GM21360 (cell line): ENCODE data around the gene SLC7A11.

Experiments used
- ATAC-seq: cut with Tn5 transposase; IDR thresholded peaks from one replicate; pipeline ENCODE4 v1.9.1; 2021; ENCODE audit warnings: mild to moderate bottlenecking, moderate library complexity; ENCODE audit not compliant: unreplicated experiment

SLC7A11 gene

DNA sequence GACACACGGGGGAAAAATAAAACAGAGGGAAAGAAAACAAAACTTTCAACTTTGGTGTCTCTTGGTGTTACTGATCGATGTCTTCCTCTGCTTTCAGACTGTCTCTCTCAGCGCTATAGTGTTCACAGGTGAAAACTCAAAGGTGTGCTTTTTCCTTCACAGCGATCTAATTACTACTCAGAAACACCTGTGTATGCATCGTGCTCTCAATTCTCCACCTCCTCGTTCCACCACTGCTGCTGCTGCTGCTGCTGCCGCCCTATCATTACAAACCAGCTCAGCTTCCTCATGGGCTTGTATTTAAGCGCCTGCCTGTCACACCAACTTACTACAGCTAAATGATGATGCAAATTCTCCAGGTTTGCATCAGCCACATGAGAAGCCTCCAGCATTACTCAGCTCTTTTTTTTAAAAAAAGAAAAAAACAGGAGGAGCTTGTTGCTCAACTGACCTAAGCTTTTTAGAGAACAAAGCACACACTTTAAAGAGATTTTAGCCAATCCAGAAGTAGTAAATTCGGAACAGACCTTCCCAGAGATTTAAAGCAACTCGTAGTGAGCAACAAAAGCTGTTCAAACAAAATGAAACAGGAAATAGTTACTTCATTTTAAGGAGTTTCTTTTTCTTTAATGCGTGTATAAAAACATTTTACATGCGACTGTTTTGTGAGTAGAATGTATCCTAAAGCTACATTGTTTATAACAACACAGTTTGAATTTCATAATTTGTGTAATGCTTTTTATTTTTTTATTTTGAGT lies at the start of gene SLC7A11:
SLC7A11 (minus strand) TSS at position 274 of the 758 bp plus-strand sequence. CDS start 280 bp downstream, outside the sequence.
- peak; percentile 98 for ATAC-seq

GRCh38 chr4:138291431-138291830 lies 49.3 kb upstream of the SLC7A11 start:
- no peak for ATAC-seq

GRCh38 chr4:138290805-138291204 lies 48.7 kb upstream of the SLC7A11 start:
- no peak for ATAC-seq

GRCh38 chr4:138279286-138279685 lies 37.1 kb upstream of the SLC7A11 start:
- ATAC-seq, result no peak

GRCh38 chr4:138277133-138277532 lies 35.0 kb upstream of the SLC7A11 start:
- ATAC-seq, result no peak

- no peak for ATAC-seq
Observed at GRCh38 chr4:138275963-138276621, 33.9 kb upstream of the SLC7A11 start.

DNA sequence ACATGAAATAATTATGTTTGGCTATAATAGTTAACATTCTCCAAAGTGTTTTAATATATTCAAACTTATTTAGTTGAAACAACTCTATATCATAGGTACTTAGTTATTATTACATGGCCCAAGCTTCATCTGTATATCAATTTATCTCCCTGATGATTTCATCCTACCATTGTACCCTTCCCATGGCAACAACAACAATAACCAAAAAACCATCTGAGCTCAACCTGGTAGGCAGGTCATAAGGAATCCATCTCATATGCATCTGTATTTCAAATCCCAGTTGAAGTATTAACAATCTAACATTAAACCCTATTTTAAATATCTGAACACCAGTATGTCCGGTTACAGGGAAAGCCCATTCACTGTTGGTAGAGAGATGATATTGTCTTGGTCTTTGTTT lies 33.1 kb upstream of the SLC7A11 start:
- no peak for ATAC-seq

DNA sequence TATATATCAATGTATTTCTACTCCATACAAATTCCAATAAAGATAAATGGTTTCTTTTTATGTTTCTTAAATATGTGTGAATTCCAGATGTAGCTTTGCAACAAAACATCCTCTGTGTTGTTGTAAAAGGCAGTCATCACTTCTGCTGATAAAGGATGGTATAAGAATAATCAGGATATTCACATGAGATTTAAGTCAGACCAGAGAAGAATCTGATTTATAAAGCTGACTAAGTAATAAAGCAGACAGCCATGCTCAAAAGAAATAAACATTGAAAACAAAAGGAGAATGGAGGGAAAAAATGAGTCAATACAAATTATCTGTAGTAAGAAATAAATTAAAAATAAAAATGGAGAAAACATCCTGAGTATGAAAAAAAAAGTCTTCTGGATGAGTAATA lies 27.0 kb upstream of the SLC7A11 start:
- ATAC-seq, result no peak

DNA sequence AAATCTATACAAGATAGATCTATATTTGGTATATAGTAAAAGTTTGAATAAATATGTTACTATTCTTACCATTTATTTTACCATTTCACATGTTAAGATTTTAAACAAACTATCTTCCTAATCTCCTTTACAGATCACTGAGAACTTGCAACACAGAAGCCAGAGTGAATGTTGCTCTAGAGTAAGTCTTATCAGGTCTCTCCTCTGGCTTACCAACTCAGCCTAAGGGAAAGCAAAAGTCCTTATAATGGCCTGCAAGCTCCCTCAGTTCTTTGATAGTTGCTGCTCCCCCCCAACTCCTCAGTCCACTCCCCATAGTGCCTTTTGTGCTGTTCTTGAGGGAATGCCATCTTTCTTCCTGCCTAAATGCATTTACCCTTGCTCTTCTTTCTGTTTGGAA lies 25.7 kb upstream of the SLC7A11 start:
- no peak for ATAC-seq

- no peak for ATAC-seq
Observed at GRCh38 chr4:138266948-138267347, 24.8 kb upstream of the SLC7A11 start.

GRCh38 chr4:138263247-138263816 lies 21.2 kb upstream of the SLC7A11 start:
- ATAC-seq, result no peak

DNA sequence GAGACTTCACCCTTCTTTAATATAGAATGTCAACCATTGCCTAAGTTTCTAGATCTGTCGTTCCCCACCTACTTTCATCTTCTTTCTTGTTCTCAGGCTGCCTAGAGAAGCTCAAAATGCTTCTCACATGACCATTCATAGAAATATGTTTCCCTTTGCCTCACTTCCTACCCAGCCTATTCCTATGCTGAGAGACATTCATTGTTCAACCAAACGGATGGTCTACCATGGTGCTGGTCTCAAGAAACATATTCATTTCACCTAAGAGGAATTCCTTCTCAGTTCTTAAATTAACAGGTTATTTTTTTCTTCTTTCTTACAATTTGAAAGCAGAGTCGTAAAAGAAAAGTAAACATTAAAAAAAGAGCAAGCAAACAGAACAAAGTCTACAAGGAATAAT lies 20.3 kb upstream of the SLC7A11 start:
- ATAC-seq, result no peak

DNA sequence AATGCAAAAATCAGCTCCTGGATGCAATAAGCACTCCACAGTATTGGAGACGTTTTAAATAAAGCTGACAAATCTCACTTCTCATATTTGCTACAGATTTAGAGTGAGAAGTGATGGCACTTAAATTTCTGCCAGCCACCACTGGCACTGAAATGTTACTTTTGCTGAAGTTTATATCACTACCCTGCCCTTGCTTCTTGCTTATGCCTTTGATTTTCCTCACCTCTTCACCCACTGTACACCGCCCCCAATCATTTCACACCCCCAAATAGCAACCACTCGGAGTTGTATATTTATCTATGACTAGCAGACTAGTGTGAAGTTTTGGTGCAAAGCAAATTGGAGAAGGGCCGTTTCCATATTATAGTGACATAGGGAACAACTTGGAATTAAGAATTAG lies 19.9 kb upstream of the SLC7A11 start:
- no peak for ATAC-seq

GRCh38 chr4:138259824-138260223 lies 17.7 kb upstream of the SLC7A11 start:
- ATAC-seq, result no peak

DNA sequence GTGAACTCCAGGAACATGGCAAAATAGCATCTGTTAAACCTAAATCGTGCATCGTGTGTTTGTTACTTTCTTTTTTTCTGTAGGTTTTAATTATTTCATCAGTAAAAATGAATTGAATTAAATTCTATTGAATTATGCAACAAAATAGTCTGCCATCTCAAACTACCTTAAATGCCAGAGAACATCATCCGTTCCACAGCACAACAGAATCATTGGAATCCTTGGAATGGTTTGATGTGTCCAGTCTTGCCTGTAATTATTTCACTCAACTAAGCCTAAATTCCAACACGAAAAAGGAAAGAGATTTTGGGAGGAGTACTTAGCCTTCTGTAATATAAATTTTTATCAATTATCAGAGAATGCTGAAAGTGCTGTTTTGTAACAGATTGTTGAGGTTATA lies 17.1 kb upstream of the SLC7A11 start:
- no peak for ATAC-seq

GRCh38 chr4:138256608-138257007 lies 14.5 kb upstream of the SLC7A11 start:
- no peak for ATAC-seq

DNA sequence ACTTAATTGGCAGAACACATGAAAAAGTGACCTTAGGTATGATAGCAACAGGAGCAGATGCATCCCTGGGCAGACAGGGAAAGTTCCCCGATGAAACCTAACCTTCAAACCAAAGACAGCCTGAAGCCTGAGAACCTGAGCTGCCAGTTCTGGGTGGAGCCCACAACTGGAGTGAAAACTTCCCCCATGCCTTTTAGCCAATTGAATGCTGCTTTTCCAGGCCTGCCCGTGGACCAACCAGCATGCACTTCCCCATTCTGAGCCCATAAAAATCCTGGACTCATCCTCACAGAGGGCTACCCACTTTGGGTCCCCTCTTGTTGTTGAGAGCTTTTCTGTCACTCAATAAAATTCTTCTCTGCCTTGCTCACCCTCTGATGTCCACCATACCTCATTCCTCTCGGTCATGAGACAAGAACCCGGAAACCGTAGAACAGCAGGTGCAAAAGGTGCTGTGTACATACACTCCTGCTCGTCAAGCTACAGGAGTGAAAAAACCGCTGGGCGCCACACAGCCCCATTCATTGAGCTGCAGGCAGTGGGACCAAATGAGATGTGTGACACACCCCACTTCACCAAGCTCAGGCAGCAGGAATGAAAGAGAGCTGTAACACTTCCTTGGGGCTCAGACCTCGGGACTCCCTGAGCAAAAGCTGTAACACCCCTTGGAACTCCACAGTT lies 13.9 kb upstream of the SLC7A11 start:
- no peak for ATAC-seq

- no peak for ATAC-seq
Observed at GRCh38 chr4:138252551-138252950, 10.4 kb upstream of the SLC7A11 start.

DNA sequence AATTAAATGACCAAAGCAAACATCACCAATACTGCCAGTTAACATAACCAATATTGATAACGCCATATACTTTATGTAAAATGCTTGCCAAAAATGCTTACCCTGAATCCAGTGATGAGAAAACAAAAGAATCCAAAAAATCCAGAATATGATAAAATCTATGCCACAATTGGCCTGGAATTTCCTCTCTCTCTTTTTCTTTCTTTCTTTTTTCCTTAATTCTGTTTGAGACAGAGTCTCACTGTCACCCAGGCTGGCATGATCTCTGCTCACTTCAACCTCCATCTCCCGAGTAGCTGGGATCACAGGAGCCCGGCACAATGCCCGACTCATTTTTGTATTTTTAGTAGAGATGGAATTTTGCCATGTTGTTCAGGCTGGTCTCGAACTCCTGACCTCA lies 9.8 kb upstream of the SLC7A11 start:
- ATAC-seq, result no peak

- no peak for ATAC-seq
Observed at GRCh38 chr4:138249132-138249531, 7.0 kb upstream of the SLC7A11 start.

- ATAC-seq, result no peak
Observed at GRCh38 chr4:138248058-138248457, 5.9 kb upstream of the SLC7A11 start.

DNA sequence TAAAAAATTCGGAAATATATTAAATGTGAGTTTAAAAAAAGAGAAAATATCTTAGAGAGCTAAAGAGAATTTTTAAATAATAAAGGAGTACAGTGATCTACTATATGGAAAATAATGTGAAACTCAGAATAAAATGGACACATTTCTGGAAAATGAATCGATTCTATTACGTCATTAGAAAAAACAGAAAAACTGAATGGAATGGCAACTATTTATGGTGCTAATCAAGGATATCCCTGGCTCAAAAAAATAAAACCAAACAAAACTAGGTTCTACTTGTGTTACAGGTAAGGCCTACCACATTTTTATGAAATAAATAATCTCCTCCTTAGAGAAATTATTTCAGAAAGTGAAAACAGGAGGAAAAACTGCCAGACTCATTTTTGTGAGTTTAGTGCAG lies 5.5 kb upstream of the SLC7A11 start:
- no peak for ATAC-seq
